K562 (cell line): ENCODE measurements around the gene ITPKB.

Experiments
- CBX2 ChIP-seq: fragments of 200-600 bp; sonication (generic); IDR thresholded peaks from one replicate; pipeline ENCODE4 v1.6.1; 2012; ENCODE audit warnings: mild to moderate bottlenecking, low read length, inconsistent platforms; ENCODE audit not compliant: insufficient read depth, poor library complexity, severe bottlenecking
- CHD1 ChIP-seq: fragments of 200-600 bp; sonication (generic); IDR thresholded peaks from one replicate; pipeline ENCODE4 v1.6.1; 2012; ENCODE audit warnings: mild to moderate bottlenecking, moderate library complexity, low read length, inconsistent platforms
- CTCF ChIP-seq, 3 experiments: IDR thresholded peaks in 2 of 3; conservative IDR thresholded peaks in 1 of 3; 2 replicates each; pipeline ENCODE4 v1.5.1; 2011 to 2012; ENCODE audit warnings: low read length in 3 of 3, mild to moderate bottlenecking in 3 of 3, control low read depth in 2 of 3, improper control_type of control experiment in 1 of 3, inconsistent platforms in 1 of 3, low read depth in 1 of 3, mixed read lengths in 1 of 3, moderate library complexity in 1 of 3; ENCODE audit not compliant: insufficient read depth in 2 of 3
- HOMEZ ChIP-seq: fragments of 250-450 bp; sonication (Bioruptor Pico); IDR thresholded peaks from 2 replicates; pipeline ENCODE4 v1.4.0; 2020; ENCODE audit warnings: mild to moderate bottlenecking, moderate library complexity
- MYC ChIP-seq, 2 experiments: fragments of 250-450 bp in 1 of 2; sonication (Bioruptor Pico) in 1 of 2; IDR thresholded peaks; 2 replicates each; pipeline versions ENCODE4 v1.5.1 to v1.6.1; 2012 to 2021; ENCODE audit warnings: low read depth in 2 of 2, borderline replicate concordance in 1 of 2, improper control_type of control experiment in 1 of 2, low read length in 1 of 2, mild to moderate bottlenecking in 1 of 2, moderate library complexity in 1 of 2
- PKNOX1 ChIP-seq: fragments of 450-650 bp; IDR thresholded peaks from 2 replicates; pipeline ENCODE4 v1.6.1; 2016
- POLR2A ChIP-seq: fragments of 450-650 bp; conservative IDR thresholded peaks from 2 replicates; pipeline ENCODE4 v1.6.1; 2016
- RBBP5 ChIP-seq: fragments of 200-600 bp; sonication (generic); IDR thresholded peaks from 2 replicates; pipeline ENCODE4 v1.6.1; 2012; ENCODE audit warnings: borderline replicate concordance, mild to moderate bottlenecking, low read length, control low read depth, inconsistent platforms; ENCODE audit not compliant: insufficient read depth, poor library complexity, severe bottlenecking
- RFX5 ChIP-seq: IDR thresholded peaks from 2 replicates; pipeline ENCODE4 v1.6.1; 2011; ENCODE audit warnings: low read depth, mild to moderate bottlenecking, improper control_type of control experiment, low read length
- SIX5 ChIP-seq, 2 experiments: IDR thresholded peaks; 2 replicates each; pipeline ENCODE4 v1.6.1; 2011; ENCODE audit warnings: low read length in 2 of 2, borderline replicate concordance in 1 of 2, low read depth in 1 of 2, mild to moderate bottlenecking in 1 of 2, moderate library complexity in 1 of 2; ENCODE audit not compliant: insufficient read depth in 1 of 2
- ZBTB5 ChIP-seq: fragments of 450-650 bp; IDR thresholded peaks from 2 replicates; pipeline ENCODE4 v1.6.1; 2017; ENCODE audit warnings: antibody characterized with exemption
- TF ChIP-seq, protein P1 (sequence below): sonication (generic); formaldehyde crosslinking; IDR thresholded peaks from 2 replicates; pipeline ENCODE4 v1.8.0; 2022; ENCODE audit warnings: missing genetic modification reagents, mild to moderate bottlenecking, borderline replicate concordance

GRCh38 chr1:226680653-226681052 lies 58.4 kb downstream of the ITPKB start:
- TF ChIP-seq ZBTB5 (no peak), MYC (IDR thresholded peaks at IDR 0.05; ENCODE audit: low read depth, low read length) (no peak), MYC (CRISPR knock-in tag; IDR thresholded peaks at IDR 0.05; ENCODE audit: borderline replicate concordance, low read depth) (no peak), RFX5 (no peak), CTCF (IDR thresholded peaks at IDR 0.05 in 2 of 3, conservative IDR thresholded peaks at IDR 0.05 in 1 of 3; ENCODE audit: insufficient read depth in 2 of 3, low read depth in 1 of 3, low read length in 3 of 3) (no peak), HOMEZ (CRISPR knock-in tag) (no peak), SIX5 (IDR thresholded peaks at IDR 0.05; ENCODE audit: borderline replicate concordance in 1 of 2, insufficient read depth in 1 of 2, low read depth in 1 of 2, low read length in 2 of 2) (no peak), CBX2 (no peak), RBBP5 (no peak), PKNOX1 (no peak), POLR2A (no peak), CHD1 (no peak)
- TF ChIP-seq, protein P1, sequence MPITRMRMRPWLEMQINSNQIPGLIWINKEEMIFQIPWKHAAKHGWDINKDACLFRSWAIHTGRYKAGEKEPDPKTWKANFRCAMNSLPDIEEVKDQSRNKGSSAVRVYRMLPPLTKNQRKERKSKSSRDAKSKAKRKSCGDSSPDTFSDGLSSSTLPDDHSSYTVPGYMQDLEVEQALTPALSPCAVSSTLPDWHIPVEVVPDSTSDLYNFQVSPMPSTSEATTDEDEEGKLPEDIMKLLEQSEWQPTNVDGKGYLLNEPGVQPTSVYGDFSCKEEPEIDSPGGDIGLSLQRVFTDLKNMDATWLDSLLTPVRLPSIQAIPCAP, result no peak
